SKM-1 (cell line): ENCODE data around the gene FMN1.
"Not testable (repeated sequence)": the region's sequence is repeated elsewhere in the genome, so short reads cannot be mapped to it uniquely, and the experiment has no call there.

Experiments used
- DNase-seq: peaks from one replicate; lab custom pipeline; 2025; ENCODE audit not compliant: unreplicated experiment; lab: John Stamatoyannopoulos, UW

Gene FMN1

GRCh38 chr15:32871883-32872282, 322.6 kb downstream of the FMN1 start:
- DNase-seq = no peak

- no peak for DNase-seq
Measured at GRCh38 chr15:32870240-32871033, 324.1 kb downstream of the FMN1 start.

GRCh38 chr15:32869776-32870175, 324.7 kb downstream of the FMN1 start:
- peak; percentile 33 for DNase-seq

- no peak for DNase-seq
Measured at GRCh38 chr15:32867313-32867626, 327.2 kb downstream of the FMN1 start.

- DNase-seq = peak; percentile 89
Measured at GRCh38 chr15:32866454-32867312, 327.8 kb downstream of the FMN1 start.

- no peak for DNase-seq
Measured at GRCh38 chr15:32864841-32865240, 329.7 kb downstream of the FMN1 start.

GRCh38 chr15:32864051-32864450, 330.5 kb downstream of the FMN1 start:
- no peak for DNase-seq

GRCh38 chr15:32861761-32862160, 332.8 kb downstream of the FMN1 start:
- DNase-seq = no peak

- no peak for DNase-seq
Measured at GRCh38 chr15:32861174-32861573, 333.3 kb downstream of the FMN1 start.

- DNase-seq = no peak
Measured at GRCh38 chr15:32859996-32860395, 334.5 kb downstream of the FMN1 start.

GRCh38 chr15:32859251-32859650, 335.3 kb downstream of the FMN1 start:
- DNase-seq = no peak

GRCh38 chr15:32857732-32858131, 336.8 kb downstream of the FMN1 start:
- no peak for DNase-seq

- DNase-seq = no peak
Measured at GRCh38 chr15:32856753-32857152, 337.8 kb downstream of the FMN1 start.

- DNase-seq = no peak
Measured at GRCh38 chr15:32855942-32856341, 338.6 kb downstream of the FMN1 start.

- DNase-seq = no peak
Measured at GRCh38 chr15:32853592-32853991, 340.9 kb downstream of the FMN1 start.

- no peak for DNase-seq
Measured at GRCh38 chr15:32852771-32853170, 341.7 kb downstream of the FMN1 start.

- no peak for DNase-seq
Measured at GRCh38 chr15:32852017-32852416, 342.5 kb downstream of the FMN1 start.

- no peak for DNase-seq
Measured at GRCh38 chr15:32851572-32851971, 342.9 kb downstream of the FMN1 start.

GRCh38 chr15:32849769-32850668, 344.5 kb downstream of the FMN1 start:
- peak; percentile 20 for DNase-seq

GRCh38 chr15:32846671-32847070, 347.8 kb downstream of the FMN1 start:
- DNase-seq = not testable (repeated sequence)

GRCh38 chr15:32844118-32844711, 350.3 kb downstream of the FMN1 start:
- no peak for DNase-seq
